HepG2 (cell line): ENCODE measurements around the gene HOXD4.

Source experiments
- ZNF34 ChIP-seq: sonication (generic); formaldehyde crosslinking; IDR thresholded peaks from 2 replicates; pipeline ENCODE4 v1.4.0; 2020; ENCODE audit warnings: mild to moderate bottlenecking, missing genetic modification reagents, borderline replicate concordance
- TF ChIP-seq, protein P1 (sequence below): sonication (generic); formaldehyde crosslinking; IDR thresholded peaks from 2 replicates; pipeline ENCODE4 v1.5.0; 2020; ENCODE audit warnings: mild to moderate bottlenecking, missing genetic modification reagents, borderline replicate concordance

GRCh38 chr2:176155356-176156044 is 4.2 kb downstream of the HOXD4 start:
- no peak for TF ChIP-seq ZNF34 (CRISPR knock-in tag)
- TF ChIP-seq, protein P1, sequence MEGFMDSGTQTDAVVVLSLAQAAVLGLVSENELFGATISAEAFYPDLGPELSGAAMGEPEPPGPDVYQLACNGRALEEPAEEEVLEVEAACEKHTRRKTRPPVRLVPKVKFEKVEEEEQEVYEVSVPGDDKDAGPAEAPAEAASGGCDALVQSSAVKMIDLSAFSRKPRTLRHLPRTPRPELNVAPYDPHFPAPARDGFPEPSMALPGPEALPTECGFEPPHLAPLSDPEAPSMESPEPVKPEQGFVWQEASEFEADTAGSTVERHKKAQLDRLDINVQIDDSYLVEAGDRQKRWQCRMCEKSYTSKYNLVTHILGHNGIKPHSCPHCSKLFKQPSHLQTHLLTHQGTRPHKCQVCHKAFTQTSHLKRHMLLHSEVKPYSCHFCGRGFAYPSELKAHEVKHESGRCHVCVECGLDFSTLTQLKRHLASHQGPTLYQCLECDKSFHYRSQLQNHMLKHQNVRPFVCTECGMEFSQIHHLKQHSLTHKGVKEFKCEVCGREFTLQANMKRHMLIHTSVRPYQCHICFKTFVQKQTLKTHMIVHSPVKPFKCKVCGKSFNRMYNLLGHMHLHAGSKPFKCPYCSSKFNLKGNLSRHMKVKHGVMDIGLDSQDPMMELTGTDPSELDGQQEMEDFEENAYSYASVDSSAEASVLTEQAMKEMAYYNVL (CRISPR knock-in tag): no peak
